Stimulated activated CD8-positive, alpha-beta memory T cell treated with anti-CD3 and anti-CD28 coated beads, Interleukin-4, amount 100 ng/mL, for 48 hours (primary cell): Measurements from ENCODE around the gene LRRC32.
"Not testable (repeated sequence)": the region's sequence is repeated elsewhere in the genome, so short reads cannot be mapped to it uniquely, and the experiment has no call there.

Source experiments
- DNase-seq: peaks from one replicate; pipeline ENCODE4 v3.0.0-alpha.2; 2020

LRRC32 gene

DNA sequence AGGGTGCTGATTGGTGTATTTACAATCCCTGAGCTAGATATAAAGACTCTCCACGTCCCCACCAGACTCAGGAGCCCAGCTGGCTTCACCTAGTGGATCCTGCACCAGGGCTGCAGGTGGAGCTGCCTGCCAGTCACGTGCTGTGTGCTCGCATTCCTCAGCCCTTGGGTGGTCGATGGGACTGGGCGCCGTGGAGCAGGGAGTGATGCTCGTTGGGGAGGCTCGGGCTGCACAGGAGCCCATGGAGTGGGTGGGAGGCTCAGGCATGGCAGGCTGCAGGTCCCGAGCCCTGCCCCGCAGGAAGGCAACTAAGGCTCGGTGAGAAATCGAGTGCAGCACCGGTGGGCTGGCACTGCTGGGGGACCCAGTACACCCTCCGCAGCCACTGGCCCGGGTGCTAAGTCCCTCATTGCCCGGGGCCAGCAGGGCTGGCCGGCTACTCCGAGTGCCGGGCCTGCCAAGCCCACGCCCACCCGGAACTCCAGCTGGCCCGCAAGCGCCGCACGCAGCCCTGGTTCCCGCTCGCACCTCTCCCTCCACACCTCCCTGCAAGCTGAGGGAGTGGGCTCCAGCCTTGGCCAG is 61.6 kb downstream of the LRRC32 start:
- DNase-seq, result not testable (repeated sequence)

DNA sequence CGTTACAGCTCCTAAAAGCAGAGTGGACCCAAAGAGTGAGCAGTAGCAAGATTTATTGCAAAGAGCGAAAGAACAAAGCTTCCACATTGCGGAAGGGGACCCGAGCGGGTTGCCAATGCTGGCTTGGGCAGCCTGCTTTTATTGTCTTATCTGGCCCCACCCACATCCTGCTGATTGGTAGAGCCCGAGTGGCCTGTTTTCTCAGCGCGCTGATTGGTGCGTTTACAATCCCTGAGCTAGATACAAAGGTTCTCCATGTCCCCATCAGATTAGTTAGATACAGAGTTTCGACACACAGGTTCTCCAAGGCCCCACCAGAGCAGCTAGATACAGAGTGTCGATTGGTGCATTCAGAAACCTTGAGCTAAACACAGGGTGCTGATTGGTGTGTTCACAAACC is 62.3 kb downstream of the LRRC32 start:
- peak; percentile 21 for DNase-seq
